IMR-90 (cell line): ENCODE measurements around the gene SSTR4. TPM values are rescaled to one million over a fixed set of nuclear protein-coding genes. Genes with fewer than 3 reads are reported as not detected.

Source experiments
- ATAC-seq: fragments of 200-7000 bp; cut with Tn5 transposase; 2 replicates; pipeline ENCODE4 v1.9.1; 2020; ENCODE audit warnings: low read depth, mild to moderate bottlenecking, moderate library complexity
- BruUV-seq: library from RNA; stranded (reverse); fragments of 400-500 nt; replicated peaks from 2 replicates; lab custom pipeline; 2021; lab: Mats Ljungman, UMichigan
- CTCF ChIA-PET: fragments of 300-600 bp; formaldehyde crosslinking; extraction: SDS; loops from one replicate; lab custom pipeline; 2021; ENCODE audit warnings: antibody characterized with exemption; lab: Yijun Ruan, JAX
- POLR2A ChIA-PET: fragments of 300-600 bp; sonication (Branson Sonifier 250); formaldehyde crosslinking; loops from one replicate; lab custom pipeline; 2022; ENCODE audit warnings: antibody characterized with exemption; ENCODE audit not compliant: unreplicated experiment; lab: Charles Lee
- DNase-seq: peaks from one replicate; pipeline ENCODE4 v3.0.0; 2013
- H2AFZ ChIP-seq: replicated peaks from 2 replicates; pipeline ENCODE3; 2013; ENCODE audit warnings: low read length, mild to moderate bottlenecking; ENCODE audit not compliant: poor library complexity
- H2AK5ac ChIP-seq: 2 replicates; pipeline ENCODE4 v1.6.1; 2013; ENCODE audit warnings: low read depth, low read length, inconsistent platforms
- H2AK9ac ChIP-seq: replicated peaks from 2 replicates; pipeline ENCODE3; 2013; ENCODE audit warnings: mild to moderate bottlenecking, low read depth, low read length, moderate library complexity; ENCODE audit not compliant: poor library complexity
- H2BK120ac ChIP-seq: 2 replicates; pipeline ENCODE4 v1.6.1; 2013; ENCODE audit warnings: low read depth, low read length, inconsistent platforms
- H2BK15ac ChIP-seq: 3 replicates; pipeline ENCODE4 v1.6.1; 2013; ENCODE audit warnings: low read depth, low read length, inconsistent platforms
- H2BK20ac ChIP-seq: 2 replicates; pipeline ENCODE4 v1.6.1; 2013; ENCODE audit warnings: low read depth, mild to moderate bottlenecking, inconsistent platforms, low read length, moderate library complexity
- H2BK5ac ChIP-seq: 2 replicates; pipeline ENCODE4 v1.6.1; 2013; ENCODE audit warnings: mild to moderate bottlenecking, low read depth, low read length, inconsistent platforms; ENCODE audit not compliant: poor library complexity, severe bottlenecking
- H3K14ac ChIP-seq: replicated peaks from 2 replicates; pipeline ENCODE4 v1.6.1; 2013; ENCODE audit warnings: low read depth, low read length, inconsistent platforms
- H3K18ac ChIP-seq: 2 replicates; pipeline ENCODE4 v1.6.1; 2013; ENCODE audit warnings: low read depth, low read length, control low read depth
- H3K23ac ChIP-seq: 2 replicates; pipeline ENCODE4 v1.6.1; 2013; ENCODE audit warnings: low read depth, low read length, inconsistent platforms
- H3K27ac ChIP-seq: 2 replicates; pipeline ENCODE4 v1.5.1; 2013; ENCODE audit warnings: mild to moderate bottlenecking, control low read depth, low read length; ENCODE audit not compliant: insufficient read depth
- H3K27me3 ChIP-seq: 2 replicates; pipeline ENCODE4 v1.6.1; 2013; ENCODE audit warnings: low read length; ENCODE audit not compliant: control insufficient read depth, insufficient read depth
- H3K36me3 ChIP-seq: 2 replicates; pipeline ENCODE4 v1.6.1; 2013; ENCODE audit warnings: low read length, mixed read lengths; ENCODE audit not compliant: control insufficient read depth, insufficient read depth
- H3K4ac ChIP-seq: 2 replicates; pipeline ENCODE4 v1.6.1; 2013; ENCODE audit warnings: low read depth, low read length, inconsistent platforms
- H3K4me1 ChIP-seq: 2 replicates; pipeline ENCODE4 v1.6.1; 2013; ENCODE audit warnings: low read length, mixed read lengths; ENCODE audit not compliant: control insufficient read depth, insufficient read depth
- H3K4me2 ChIP-seq: 2 replicates; pipeline ENCODE4 v1.6.1; 2013; ENCODE audit warnings: low read depth, mild to moderate bottlenecking, control low read depth, low read length, moderate library complexity
- H3K4me3 ChIP-seq: 2 replicates; pipeline ENCODE4 v1.5.1; 2013; ENCODE audit warnings: low read depth, mild to moderate bottlenecking, control low read depth, low read length, moderate library complexity; ENCODE audit not compliant: insufficient read depth
- H3K56ac ChIP-seq: 2 replicates; pipeline ENCODE4 v1.6.1; 2013; ENCODE audit warnings: low read length, inconsistent platforms; ENCODE audit not compliant: insufficient read depth; ENCODE audit errors: extremely low read depth
- H3K79me1 ChIP-seq, 2 experiments: 2 replicates each; pipeline ENCODE4 v1.6.1; 2013; ENCODE audit warnings: low read length in 2 of 2, inconsistent platforms in 1 of 2, low read depth in 1 of 2
- H3K9ac ChIP-seq: 2 replicates; pipeline ENCODE4 v1.6.1; 2013; ENCODE audit warnings: low read depth, low read length, control low read depth
- H3K9me1 ChIP-seq: 2 replicates; pipeline ENCODE4 v1.6.1; 2013; ENCODE audit warnings: low read length, inconsistent platforms; ENCODE audit not compliant: insufficient read depth
- H3K9me3 ChIP-seq: 2 replicates; pipeline ENCODE4 v1.6.1; 2013; ENCODE audit warnings: low read length; ENCODE audit not compliant: control insufficient read depth, insufficient read depth
- H4K20me1 ChIP-seq: 2 replicates; pipeline ENCODE4 v1.6.1; 2013; ENCODE audit warnings: low read length, inconsistent platforms; ENCODE audit not compliant: insufficient read depth
- H4K5ac ChIP-seq: 2 replicates; pipeline ENCODE4 v1.6.1; 2013; ENCODE audit warnings: mild to moderate bottlenecking, low read depth, low read length, control low read depth
- H4K8ac ChIP-seq, 2 experiments: 2 replicates each; pipeline ENCODE4 v1.6.1; 2013; ENCODE audit warnings: low read depth in 2 of 2, low read length in 2 of 2, control low read depth in 1 of 2, inconsistent platforms in 1 of 2
- H4K91ac ChIP-seq: 2 replicates; pipeline ENCODE4 v1.6.1; 2013; ENCODE audit warnings: low read depth, low read length, inconsistent platforms; ENCODE audit not compliant: insufficient read depth
- CTCF ChIP-seq: conservative IDR thresholded peaks from 2 replicates; pipeline ENCODE4 v1.5.1; 2012; ENCODE audit warnings: mild to moderate bottlenecking, low read depth, low read length, improper control_type of control experiment
- MAFK ChIP-seq: IDR thresholded peaks from 2 replicates; pipeline ENCODE4 v1.6.1; 2012; ENCODE audit warnings: low read depth, low read length, improper control_type of control experiment
- MXI1 ChIP-seq: IDR thresholded peaks from 2 replicates; pipeline ENCODE4 v1.6.1; 2012; ENCODE audit warnings: low read depth, mild to moderate bottlenecking, low read length, moderate library complexity, borderline replicate concordance
- NFE2L2 ChIP-seq: fragments of 150-350 bp; IDR thresholded peaks from 2 replicates; pipeline ENCODE4 v1.6.1; 2016; ENCODE audit warnings: low read depth, mild to moderate bottlenecking, low read length
- POLR2A ChIP-seq: IDR thresholded peaks from 2 replicates; pipeline ENCODE4 v1.6.1; 2012; ENCODE audit warnings: mild to moderate bottlenecking, low read depth, low read length
- RAD21 ChIP-seq: IDR thresholded peaks from 2 replicates; pipeline ENCODE4 v1.6.1; 2012; ENCODE audit warnings: low read length, improper control_type of control experiment
- RCOR1 ChIP-seq: IDR thresholded peaks from 2 replicates; pipeline ENCODE4 v1.6.1; 2012; ENCODE audit warnings: mild to moderate bottlenecking, low read length, improper control_type of control experiment; ENCODE audit not compliant: insufficient replicate concordance
- RFX5 ChIP-seq: IDR thresholded peaks from 2 replicates; pipeline ENCODE4 v1.8.0; 2012; ENCODE audit warnings: low read depth, mild to moderate bottlenecking, low read length, moderate library complexity
- SMC3 ChIP-seq: fragments of 150-350 bp; IDR thresholded peaks from 2 replicates; pipeline ENCODE4 v1.6.1; 2016; ENCODE audit warnings: low read depth, mild to moderate bottlenecking, antibody characterized with exemption, low read length, moderate library complexity
- WGBS, 2 experiments: methylation state at CpG; one replicate each; pipeline versions ENCODE4 v1.1.5 to v1.1.7; 2013; ENCODE audit warnings: missing lambda C conversion rate in 2 of 2; ENCODE audit not compliant: insufficient read length in 1 of 2; ENCODE audit errors: extremely low coverage in 2 of 2; 5-methylcytosine and 5-hydroxymethylcytosine counted together
- dilution Hi-C: fragments of 300-500 bp; cut with HindIII; formaldehyde crosslinking; loops from one replicate; pipeline ENCODE4 v1.14.3; 2018; ENCODE audit warnings: low sequenced_read_pairs; ENCODE audit not compliant: unreplicated experiment
- in situ Hi-C: fragments of 300-500 bp; cut with MboI; formaldehyde crosslinking; loops from 3 replicates; pipeline ENCODE4 v1.14.3; 2019; ENCODE audit warnings: low sequenced_read_pairs, inconsistent platforms, mixed read lengths
- intact Hi-C: fragments of 100-400 bp; cut with micrococcal nuclease; formaldehyde crosslinking; loops from 2 replicates; pipeline ENCODE4 v1.10.0; 2022
- polyA plus RNA-seq, 3 experiments: library from polyadenylated mRNA; depleted of rRNA; stranded (reverse); fragments of >200 nt; gene quantifications; 2 replicates each; pipeline ENCODE4 v1.2.3, GENCODE V29; 2012; ENCODE audit warnings: low replicate concordance in 1 of 3
- total RNA-seq: library from RNA; depleted of rRNA; stranded (reverse); fragments of >200 nt; gene quantifications from 2 replicates; pipeline ENCODE4 v1.2.3, GENCODE V29; 2012

Gene SSTR4
- total and polyA plus RNA-seq, 2 of the 4 experiments (the other 2 are of a cell fraction): not detected

- Histone ChIP-seq H3K27me3 (peaks cover 35% of the 10 kb centered on the region), H4K5ac (no peak overlapping the region), H3K9me1 (no peaks in the 10 kb centered on the region), H3K23ac (no peak overlapping the region), H4K8ac (no peak overlapping the region), H2BK5ac (no peak overlapping the region), H2BK20ac (no peak overlapping the region), H3K36me3 (no peaks in the 10 kb centered on the region), H4K91ac (no peak overlapping the region), H3K4ac (no peak overlapping the region), H3K56ac (no peak overlapping the region), H2BK120ac (no peak overlapping the region), H3K14ac (no peak overlapping the region), H2AFZ (peak overlapping the region; percentile 67), H3K9me3 (no peaks in the 10 kb centered on the region), H3K79me1 (no peaks in the 10 kb centered on the region), H2AK5ac (no peak overlapping the region), H3K4me3 (no peak overlapping the region), H3K9ac (no peak overlapping the region), H2AK9ac (no peak overlapping the region), H3K18ac (no peak overlapping the region), H4K20me1 (no peaks in the 10 kb centered on the region), H2BK15ac (no peak overlapping the region), H3K4me2 (no peak overlapping the region), H3K27ac (no peak overlapping the region), H3K4me1 (no peaks in the 10 kb centered on the region)
- in situ Hi-C loops: loop anchor here (25.0 kb wide), 1 partner anchor 102 kb away; no protein-coding TSS in a partner anchor
- intact Hi-C loops: no loop called here
- ATAC-seq (no peak), DNase-seq (no peak)
- CTCF ChIA-PET: no interaction called here
- TF ChIP-seq MXI1 (no peak), MAFK (no peak), SMC3 (no peak), POLR2A (no peak), RFX5 (no peak), RCOR1 (no peak), NFE2L2 (no peak), RAD21 (no peak), CTCF (no peak)
- WGBS, 2 experiments: 34% methylated on average over 4 of the region's 24 CpGs; no CpG with 5 or more reads in 1 of the 2 experiments
- BruUV-seq: no TSS peak
- dilution Hi-C loops: no loop called here
- POLR2A ChIA-PET: no interaction called here
Observed at GRCh38 chr20:23084845-23085365, 49.8 kb downstream of the SSTR4 start.
